NCI-H1048 (cell line): Measurements from ENCODE around the gene TMEM98.
"Not testable (repeated sequence)": the region's sequence is repeated elsewhere in the genome, so short reads cannot be mapped to it uniquely, and the experiment has no call there.

Experiments used
- DNase-seq: peaks from one replicate; lab custom pipeline; 2025; lab: John Stamatoyannopoulos, UW

TMEM98 gene

GRCh38 chr17:32915245-32915644 is 12.7 kb upstream of the TMEM98 start:
- no peak for DNase-seq

- no peak for DNase-seq
These were observed 11.8 kb upstream of the TMEM98 start for GRCh38 chr17:32916134-32916533.

GRCh38 chr17:32917081-32917480 is 10.9 kb upstream of the TMEM98 start:
- DNase-seq: no peak

- DNase-seq: no peak
These were observed 10.1 kb upstream of the TMEM98 start for GRCh38 chr17:32917842-32918241.

GRCh38 chr17:32919876-32920275 is 8.1 kb upstream of the TMEM98 start:
- DNase-seq: not testable (repeated sequence)

- no peak for DNase-seq
These were observed 7.7 kb upstream of the TMEM98 start for GRCh38 chr17:32920293-32920692.

GRCh38 chr17:32921017-32921416 is 6.9 kb upstream of the TMEM98 start:
- DNase-seq: no peak

GRCh38 chr17:32923905-32924304 is 4.0 kb upstream of the TMEM98 start:
- not testable (repeated sequence) for DNase-seq

- DNase-seq: no peak
These were observed 1.8 kb upstream of the TMEM98 start for GRCh38 chr17:32926183-32926582.

- DNase-seq: not testable (repeated sequence)
These were observed 1.2 kb upstream of the TMEM98 start for GRCh38 chr17:32926789-32927188.

GRCh38 chr17:32927201-32927723 is 691 bp upstream of the TMEM98 start:
- no peak for DNase-seq

- DNase-seq: no peak
These were observed 908 bp downstream of the TMEM98 start for GRCh38 chr17:32928586-32929535.

GRCh38 chr17:32929588-32929987 is 1.6 kb downstream of the TMEM98 start:
- no peak for DNase-seq

- DNase-seq: no peak
These were observed 2.6 kb downstream of the TMEM98 start for GRCh38 chr17:32930512-32930911.

GRCh38 chr17:32931686-32932085 is 3.7 kb downstream of the TMEM98 start:
- no peak for DNase-seq

- no peak for DNase-seq
These were observed 5.9 kb downstream of the TMEM98 start for GRCh38 chr17:32933881-32934280.

GRCh38 chr17:32935726-32936125 is 7.8 kb downstream of the TMEM98 start:
- DNase-seq: no peak

GRCh38 chr17:32936186-32936893 is 8.4 kb downstream of the TMEM98 start:
- DNase-seq: no peak

GRCh38 chr17:32936894-32937500 is 9.0 kb downstream of the TMEM98 start:
- peak; percentile 49 for DNase-seq

GRCh38 chr17:32940706-32941390 is 12.9 kb downstream of the TMEM98 start:
- DNase-seq: no peak

GRCh38 chr17:32941419-32942032 is 13.6 kb downstream of the TMEM98 start:
- no peak for DNase-seq
